ENCODE results near the gene LUC7L3. TPM values are rescaled to one million over a fixed set of nuclear protein-coding genes. Genes with fewer than 3 reads are reported as not detected.

Gene LUC7L3
- 340 TPM for polyA plus RNA-seq (2013, experiment 1 of 4)
- polyA plus RNA-seq (2013, experiment 2 of 4) = 365 TPM
- 276 TPM for polyA plus RNA-seq (2013, experiment 3 of 4)
- 347 TPM for polyA plus RNA-seq (2013, experiment 4 of 4)

- no peaks in the 10 kb centered on the region for H3K36me3 ChIP-seq (ENCODE audit: control insufficient read depth, insufficient read depth, low read length)
- no peaks in the 10 kb centered on the region for H3K9me3 ChIP-seq (ENCODE audit: control insufficient read depth, low read length)
- H3K4me1 ChIP-seq (ENCODE audit: control insufficient read depth, insufficient read depth, low read length) = no peaks in the 10 kb centered on the region
- H3K27me3 ChIP-seq (ENCODE audit: control insufficient read depth, insufficient read depth, low read length, poor library complexity, severe bottlenecking) = no peaks in the 10 kb centered on the region
- peak within 1 kb of the TSS; percentile 76 for H3K4me3 ChIP-seq (ENCODE audit: insufficient read depth, low read depth, low read length)
- 5 to 6% methylated on average over 76 of the region's 76 CpGs for WGBS, 2 experiments
- peak within 1 kb of the TSS; percentile 97 for H3K27ac ChIP-seq (ENCODE audit: insufficient read depth, low read depth, low read length, poor library complexity, severe bottlenecking)
These were observed at the start of gene LUC7L3 for GRCh38 chr17:50719144-50719923. TSS of gene LUC7L3 (plus strand) at chr17:50719603. CDS start at chr17:50719733, 130 bp downstream.

- Histone ChIP-seq H3K4me3 (ENCODE audit: insufficient read depth, low read depth, low read length) (no peak overlapping the region), H3K9me3 (ENCODE audit: control insufficient read depth, low read length) (no peaks in the 10 kb centered on the region), H3K4me1 (ENCODE audit: control insufficient read depth, insufficient read depth, low read length) (no peaks in the 10 kb centered on the region), H3K27ac (ENCODE audit: insufficient read depth, low read depth, low read length, poor library complexity, severe bottlenecking) (no peak overlapping the region), H3K27me3 (ENCODE audit: control insufficient read depth, insufficient read depth, low read length, poor library complexity, severe bottlenecking) (no peaks in the 10 kb centered on the region), H3K36me3 (ENCODE audit: control insufficient read depth, insufficient read depth, low read length) (no peaks in the 10 kb centered on the region)
- 97 to 98% methylated on average over 5 of the region's 5 CpGs for WGBS, 2 experiments
These were observed 47.3 kb upstream of the LUC7L3 start for GRCh38 chr17:50672071-50672470.

- H3K27me3 ChIP-seq (ENCODE audit: control insufficient read depth, insufficient read depth, low read length, poor library complexity, severe bottlenecking) = no peaks in the 10 kb centered on the region
- 95% methylated on average over 20 of the region's 20 CpGs for WGBS, 2 experiments
- no peaks in the 10 kb centered on the region for H3K9me3 ChIP-seq (ENCODE audit: control insufficient read depth, low read length)
- no peaks in the 10 kb centered on the region for H3K4me1 ChIP-seq (ENCODE audit: control insufficient read depth, insufficient read depth, low read length)
- H3K36me3 ChIP-seq (ENCODE audit: control insufficient read depth, insufficient read depth, low read length) = no peaks in the 10 kb centered on the region
- no peak overlapping the region for H3K27ac ChIP-seq (ENCODE audit: insufficient read depth, low read depth, low read length, poor library complexity, severe bottlenecking)
- no peak overlapping the region for H3K4me3 ChIP-seq (ENCODE audit: insufficient read depth, low read depth, low read length)
These were observed 46.4 kb upstream of the LUC7L3 start for GRCh38 chr17:50672831-50673551.

GRCh38 chr17:50675190-50675589 is 44.2 kb upstream of the LUC7L3 start:
- Histone ChIP-seq H3K4me3 (ENCODE audit: insufficient read depth, low read depth, low read length) (no peak overlapping the region), H3K36me3 (ENCODE audit: control insufficient read depth, insufficient read depth, low read length) (no peaks in the 10 kb centered on the region), H3K27me3 (ENCODE audit: control insufficient read depth, insufficient read depth, low read length, poor library complexity, severe bottlenecking) (no peaks in the 10 kb centered on the region), H3K4me1 (ENCODE audit: control insufficient read depth, insufficient read depth, low read length) (no peaks in the 10 kb centered on the region), H3K9me3 (ENCODE audit: control insufficient read depth, low read length) (no peaks in the 10 kb centered on the region), H3K27ac (ENCODE audit: insufficient read depth, low read depth, low read length, poor library complexity, severe bottlenecking) (no peak overlapping the region)
- 64 to 78% methylated on average over 3 of the region's 3 CpGs for WGBS, 2 experiments

GRCh38 chr17:50675627-50676026 is 43.8 kb upstream of the LUC7L3 start:
- Histone ChIP-seq H3K9me3 (ENCODE audit: control insufficient read depth, low read length) (no peaks in the 10 kb centered on the region), H3K4me1 (ENCODE audit: control insufficient read depth, insufficient read depth, low read length) (no peaks in the 10 kb centered on the region), H3K4me3 (ENCODE audit: insufficient read depth, low read depth, low read length) (no peak overlapping the region), H3K27me3 (ENCODE audit: control insufficient read depth, insufficient read depth, low read length, poor library complexity, severe bottlenecking) (no peaks in the 10 kb centered on the region), H3K36me3 (ENCODE audit: control insufficient read depth, insufficient read depth, low read length) (no peaks in the 10 kb centered on the region), H3K27ac (ENCODE audit: insufficient read depth, low read depth, low read length, poor library complexity, severe bottlenecking) (no peak overlapping the region)
- WGBS, 2 experiments = 94 to 96% methylated on average over 7 of the region's 7 CpGs

- H3K4me1 ChIP-seq (ENCODE audit: control insufficient read depth, insufficient read depth, low read length) = no peaks in the 10 kb centered on the region
- H3K27me3 ChIP-seq (ENCODE audit: control insufficient read depth, insufficient read depth, low read length, poor library complexity, severe bottlenecking) = no peaks in the 10 kb centered on the region
- H3K9me3 ChIP-seq (ENCODE audit: control insufficient read depth, low read length) = no peaks in the 10 kb centered on the region
- H3K4me3 ChIP-seq (ENCODE audit: insufficient read depth, low read depth, low read length) = no peak overlapping the region
- 93 to 94% methylated on average over 24 of the region's 24 CpGs for WGBS, 2 experiments
- H3K27ac ChIP-seq (ENCODE audit: insufficient read depth, low read depth, low read length, poor library complexity, severe bottlenecking) = no peak overlapping the region
- H3K36me3 ChIP-seq (ENCODE audit: control insufficient read depth, insufficient read depth, low read length) = no peaks in the 10 kb centered on the region
These were observed 43.1 kb upstream of the LUC7L3 start for GRCh38 chr17:50676065-50676975.

GRCh38 chr17:50677851-50678375 is 41.5 kb upstream of the LUC7L3 start:
- no peaks in the 10 kb centered on the region for H3K36me3 ChIP-seq (ENCODE audit: control insufficient read depth, insufficient read depth, low read length)
- no peaks in the 10 kb centered on the region for H3K9me3 ChIP-seq (ENCODE audit: control insufficient read depth, low read length)
- H3K4me3 ChIP-seq (ENCODE audit: insufficient read depth, low read depth, low read length) = no peak overlapping the region
- H3K27me3 ChIP-seq (ENCODE audit: control insufficient read depth, insufficient read depth, low read length, poor library complexity, severe bottlenecking) = no peaks in the 10 kb centered on the region
- no peak overlapping the region for H3K27ac ChIP-seq (ENCODE audit: insufficient read depth, low read depth, low read length, poor library complexity, severe bottlenecking)
- 92 to 93% methylated on average over 12 of the region's 12 CpGs for WGBS, 2 experiments
- no peaks in the 10 kb centered on the region for H3K4me1 ChIP-seq (ENCODE audit: control insufficient read depth, insufficient read depth, low read length)

GRCh38 chr17:50679008-50679544 is 40.3 kb upstream of the LUC7L3 start:
- Histone ChIP-seq H3K27ac (ENCODE audit: insufficient read depth, low read depth, low read length, poor library complexity, severe bottlenecking) (no peak overlapping the region), H3K4me3 (ENCODE audit: insufficient read depth, low read depth, low read length) (no peak overlapping the region), H3K27me3 (ENCODE audit: control insufficient read depth, insufficient read depth, low read length, poor library complexity, severe bottlenecking) (no peaks in the 10 kb centered on the region), H3K4me1 (ENCODE audit: control insufficient read depth, insufficient read depth, low read length) (peaks cover 3% of the 10 kb centered on the region), H3K36me3 (ENCODE audit: control insufficient read depth, insufficient read depth, low read length) (no peaks in the 10 kb centered on the region), H3K9me3 (ENCODE audit: control insufficient read depth, low read length) (no peaks in the 10 kb centered on the region)
- WGBS, 2 experiments = 93 to 95% methylated on average over 11 of the region's 11 CpGs

- no peak overlapping the region for H3K27ac ChIP-seq (ENCODE audit: insufficient read depth, low read depth, low read length, poor library complexity, severe bottlenecking)
- no peaks in the 10 kb centered on the region for H3K36me3 ChIP-seq (ENCODE audit: control insufficient read depth, insufficient read depth, low read length)
- H3K27me3 ChIP-seq (ENCODE audit: control insufficient read depth, insufficient read depth, low read length, poor library complexity, severe bottlenecking) = no peaks in the 10 kb centered on the region
- peaks cover 10% of the 10 kb centered on the region for H3K4me1 ChIP-seq (ENCODE audit: control insufficient read depth, insufficient read depth, low read length)
- WGBS, 2 experiments = 95 to 96% methylated on average over 5 of the region's 5 CpGs
- H3K9me3 ChIP-seq (ENCODE audit: control insufficient read depth, low read length) = no peaks in the 10 kb centered on the region
- H3K4me3 ChIP-seq (ENCODE audit: insufficient read depth, low read depth, low read length) = no peak overlapping the region
These were observed 39.3 kb upstream of the LUC7L3 start for GRCh38 chr17:50680126-50680525.
